ENCODE results near the gene PTGER2.

Gene PTGER2

GRCh38 chr14:52313903-52314594 lies at the start of gene PTGER2:
PTGER2 (plus strand) TSS chr14:52314312; CDS start chr14:52314549, 237 bp downstream.
- no peaks in the 10 kb centered on the region for H3K9me3 ChIP-seq (ENCODE audit: control insufficient read depth, low read depth, low read length)
- no peak within 1 kb of the TSS for H3K27ac ChIP-seq (ENCODE audit: low read length)
- H3K27me3 ChIP-seq (ENCODE audit: control insufficient read depth, insufficient read depth, low read length), result peaks cover 70% of the 10 kb centered on the region
- H3K9ac ChIP-seq (ENCODE audit: low read length), result no peak within 1 kb of the TSS
- H3K4me3 ChIP-seq (ENCODE audit: low read length), result peak within 1 kb of the TSS; percentile 72
- peaks cover 8% of the 10 kb centered on the region for H3K4me1 ChIP-seq (ENCODE audit: control insufficient read depth, low read depth, low read length)
- no peaks in the 10 kb centered on the region for H3K36me3 ChIP-seq (ENCODE audit: control insufficient read depth, low read depth, low read length)

- Histone ChIP-seq H3K4me1 (ENCODE audit: control insufficient read depth, low read depth, low read length) (peaks cover 12% of the 10 kb centered on the region), H3K9ac (ENCODE audit: low read length) (no peak overlapping the region), H3K27ac (ENCODE audit: low read length) (no peak overlapping the region), H3K27me3 (ENCODE audit: control insufficient read depth, insufficient read depth, low read length) (peaks cover 54% of the 10 kb centered on the region), H3K36me3 (ENCODE audit: control insufficient read depth, low read depth, low read length) (no peaks in the 10 kb centered on the region), H3K4me3 (ENCODE audit: low read length) (no peak overlapping the region), H3K9me3 (ENCODE audit: control insufficient read depth, low read depth, low read length) (no peaks in the 10 kb centered on the region)
Observed at GRCh38 chr14:52265253-52265652, 48.9 kb upstream of the PTGER2 start.

- peaks cover 12% of the 10 kb centered on the region for H3K4me1 ChIP-seq (ENCODE audit: control insufficient read depth, low read depth, low read length)
- H3K9ac ChIP-seq (ENCODE audit: low read length), result no peak overlapping the region
- H3K9me3 ChIP-seq (ENCODE audit: control insufficient read depth, low read depth, low read length), result no peaks in the 10 kb centered on the region
- no peaks in the 10 kb centered on the region for H3K36me3 ChIP-seq (ENCODE audit: control insufficient read depth, low read depth, low read length)
- no peak overlapping the region for H3K4me3 ChIP-seq (ENCODE audit: low read length)
- no peak overlapping the region for H3K27ac ChIP-seq (ENCODE audit: low read length)
- H3K27me3 ChIP-seq (ENCODE audit: control insufficient read depth, insufficient read depth, low read length), result peaks cover 63% of the 10 kb centered on the region
Observed at GRCh38 chr14:52266179-52266578, 47.9 kb upstream of the PTGER2 start.

- H3K4me3 ChIP-seq (ENCODE audit: low read length), result peak overlapping the region; percentile 72
- H3K9ac ChIP-seq (ENCODE audit: low read length), result no peak overlapping the region
- H3K36me3 ChIP-seq (ENCODE audit: control insufficient read depth, low read depth, low read length), result no peaks in the 10 kb centered on the region
- no peak overlapping the region for H3K27ac ChIP-seq (ENCODE audit: low read length)
- peaks cover 63% of the 10 kb centered on the region for H3K27me3 ChIP-seq (ENCODE audit: control insufficient read depth, insufficient read depth, low read length)
- peaks cover 12% of the 10 kb centered on the region for H3K4me1 ChIP-seq (ENCODE audit: control insufficient read depth, low read depth, low read length)
- H3K9me3 ChIP-seq (ENCODE audit: control insufficient read depth, low read depth, low read length), result no peaks in the 10 kb centered on the region
Observed at GRCh38 chr14:52266782-52267181, 47.3 kb upstream of the PTGER2 start.

GRCh38 chr14:52267501-52268278 lies 46.4 kb upstream of the PTGER2 start, which contains the start of gene PTGDR:
PTGDR (plus strand) TSS chr14:52267698; CDS start chr14:52267815, 117 bp downstream.
- H3K36me3 ChIP-seq (ENCODE audit: control insufficient read depth, low read depth, low read length), result no peaks in the 10 kb centered on the region
- peak within 1 kb of the TSS; percentile 12 for H3K9ac ChIP-seq (ENCODE audit: low read length)
- H3K4me3 ChIP-seq (ENCODE audit: low read length), result peak within 1 kb of the TSS; percentile 72
- H3K27ac ChIP-seq (ENCODE audit: low read length), result no peak within 1 kb of the TSS
- peaks cover 63% of the 10 kb centered on the region for H3K27me3 ChIP-seq (ENCODE audit: control insufficient read depth, insufficient read depth, low read length)
- H3K9me3 ChIP-seq (ENCODE audit: control insufficient read depth, low read depth, low read length), result no peaks in the 10 kb centered on the region
- H3K4me1 ChIP-seq (ENCODE audit: control insufficient read depth, low read depth, low read length), result peaks cover 12% of the 10 kb centered on the region

- Histone ChIP-seq H3K9ac (ENCODE audit: low read length) (peak overlapping the region; percentile 12), H3K9me3 (ENCODE audit: control insufficient read depth, low read depth, low read length) (no peaks in the 10 kb centered on the region), H3K36me3 (ENCODE audit: control insufficient read depth, low read depth, low read length) (no peaks in the 10 kb centered on the region), H3K4me1 (ENCODE audit: control insufficient read depth, low read depth, low read length) (peaks cover 12% of the 10 kb centered on the region), H3K4me3 (ENCODE audit: low read length) (peak overlapping the region; percentile 72), H3K27me3 (ENCODE audit: control insufficient read depth, insufficient read depth, low read length) (peaks cover 63% of the 10 kb centered on the region), H3K27ac (ENCODE audit: low read length) (no peak overlapping the region)
Observed at GRCh38 chr14:52268279-52269061, 45.6 kb upstream of the PTGER2 start.

GRCh38 chr14:52269100-52269499 lies 45.0 kb upstream of the PTGER2 start:
- H3K4me3 ChIP-seq (ENCODE audit: low read length), result peak overlapping the region; percentile 72
- no peak overlapping the region for H3K9ac ChIP-seq (ENCODE audit: low read length)
- peaks cover 63% of the 10 kb centered on the region for H3K27me3 ChIP-seq (ENCODE audit: control insufficient read depth, insufficient read depth, low read length)
- no peak overlapping the region for H3K27ac ChIP-seq (ENCODE audit: low read length)
- peaks cover 12% of the 10 kb centered on the region for H3K4me1 ChIP-seq (ENCODE audit: control insufficient read depth, low read depth, low read length)
- no peaks in the 10 kb centered on the region for H3K9me3 ChIP-seq (ENCODE audit: control insufficient read depth, low read depth, low read length)
- no peaks in the 10 kb centered on the region for H3K36me3 ChIP-seq (ENCODE audit: control insufficient read depth, low read depth, low read length)

GRCh38 chr14:52269982-52270381 lies 44.1 kb upstream of the PTGER2 start:
- Histone ChIP-seq H3K36me3 (ENCODE audit: control insufficient read depth, low read depth, low read length) (no peaks in the 10 kb centered on the region), H3K4me1 (ENCODE audit: control insufficient read depth, low read depth, low read length) (peaks cover 12% of the 10 kb centered on the region), H3K9me3 (ENCODE audit: control insufficient read depth, low read depth, low read length) (no peaks in the 10 kb centered on the region), H3K27me3 (ENCODE audit: control insufficient read depth, insufficient read depth, low read length) (peaks cover 62% of the 10 kb centered on the region), H3K4me3 (ENCODE audit: low read length) (no peak overlapping the region), H3K9ac (ENCODE audit: low read length) (no peak overlapping the region), H3K27ac (ENCODE audit: low read length) (no peak overlapping the region)

GRCh38 chr14:52271538-52271937 lies 42.6 kb upstream of the PTGER2 start:
- H3K27ac ChIP-seq (ENCODE audit: low read length), result no peak overlapping the region
- no peaks in the 10 kb centered on the region for H3K36me3 ChIP-seq (ENCODE audit: control insufficient read depth, low read depth, low read length)
- H3K4me1 ChIP-seq (ENCODE audit: control insufficient read depth, low read depth, low read length), result peaks cover 15% of the 10 kb centered on the region
- no peaks in the 10 kb centered on the region for H3K9me3 ChIP-seq (ENCODE audit: control insufficient read depth, low read depth, low read length)
- H3K4me3 ChIP-seq (ENCODE audit: low read length), result no peak overlapping the region
- H3K9ac ChIP-seq (ENCODE audit: low read length), result no peak overlapping the region
- peaks cover 47% of the 10 kb centered on the region for H3K27me3 ChIP-seq (ENCODE audit: control insufficient read depth, insufficient read depth, low read length)

GRCh38 chr14:52272375-52272774 lies 41.7 kb upstream of the PTGER2 start:
- Histone ChIP-seq H3K9me3 (ENCODE audit: control insufficient read depth, low read depth, low read length) (no peaks in the 10 kb centered on the region), H3K27me3 (ENCODE audit: control insufficient read depth, insufficient read depth, low read length) (peaks cover 38% of the 10 kb centered on the region), H3K27ac (ENCODE audit: low read length) (no peak overlapping the region), H3K36me3 (ENCODE audit: control insufficient read depth, low read depth, low read length) (no peaks in the 10 kb centered on the region), H3K4me3 (ENCODE audit: low read length) (no peak overlapping the region), H3K4me1 (ENCODE audit: control insufficient read depth, low read depth, low read length) (peaks cover 7% of the 10 kb centered on the region), H3K9ac (ENCODE audit: low read length) (no peak overlapping the region)

- Histone ChIP-seq H3K36me3 (ENCODE audit: control insufficient read depth, low read depth, low read length) (no peaks in the 10 kb centered on the region), H3K9me3 (ENCODE audit: control insufficient read depth, low read depth, low read length) (no peaks in the 10 kb centered on the region), H3K9ac (ENCODE audit: low read length) (no peak overlapping the region), H3K27me3 (ENCODE audit: control insufficient read depth, insufficient read depth, low read length) (peaks cover 8% of the 10 kb centered on the region), H3K4me3 (ENCODE audit: low read length) (no peak overlapping the region), H3K4me1 (ENCODE audit: control insufficient read depth, low read depth, low read length) (peaks cover 9% of the 10 kb centered on the region), H3K27ac (ENCODE audit: low read length) (no peak overlapping the region)
Observed at GRCh38 chr14:52275372-52275771, 38.7 kb upstream of the PTGER2 start.

All from iPS-18a (cell line).